Adipocyte (in vitro differentiated cells): Measurements from ENCODE around the gene PKDREJ.
A peak's percentile ranks its signal among the peaks of the same experiment; 100 is the strongest.

Experiments
- DNase-seq: peaks from one replicate; pipeline ENCODE4 v3.0.0-alpha.2; 2015; ENCODE audit warnings: low read depth
- H3K27me3 ChIP-seq: replicated peaks from 2 replicates; pipeline ENCODE4 v1.7.0; 2013; ENCODE audit warnings: mild to moderate bottlenecking, low read length, moderate library complexity; ENCODE audit not compliant: control insufficient read depth, insufficient read depth
- H3K36me3 ChIP-seq: 2 replicates; pipeline ENCODE4 v1.7.0; 2013; ENCODE audit warnings: low read length, mild to moderate bottlenecking, moderate library complexity; ENCODE audit not compliant: control insufficient read depth, insufficient read depth, severe bottlenecking
- H3K4me1 ChIP-seq: 2 replicates; pipeline ENCODE4 v1.7.0; 2013; ENCODE audit warnings: mild to moderate bottlenecking, low read length, moderate library complexity; ENCODE audit not compliant: control insufficient read depth, insufficient read depth
- H3K4me3 ChIP-seq: 2 replicates; pipeline ENCODE4 v1.7.0; 2013; ENCODE audit warnings: mild to moderate bottlenecking, low read length, moderate library complexity
- H3K9ac ChIP-seq: 2 replicates; pipeline ENCODE4 v1.7.0; 2013; ENCODE audit warnings: mild to moderate bottlenecking, low read length, moderate library complexity
- H3K9me3 ChIP-seq: 2 replicates; pipeline ENCODE4 v1.7.0; 2013; ENCODE audit warnings: mild to moderate bottlenecking, low read length, moderate library complexity; ENCODE audit not compliant: control insufficient read depth

The PKDREJ gene

GRCh38 chr22:46226577-46226976, 36.6 kb downstream of the PKDREJ start:
- no peak for DNase-seq
- Histone ChIP-seq H3K9me3 (no peaks in the 10 kb centered on the region), H3K4me1 (peaks cover 10% of the 10 kb centered on the region), H3K9ac (no peak overlapping the region), H3K36me3 (peaks cover 35% of the 10 kb centered on the region), H3K27me3 (no peaks in the 10 kb centered on the region), H3K4me3 (no peak overlapping the region)

- Histone ChIP-seq H3K4me1 (peaks cover 10% of the 10 kb centered on the region), H3K36me3 (peaks cover 42% of the 10 kb centered on the region), H3K27me3 (no peaks in the 10 kb centered on the region), H3K9me3 (no peaks in the 10 kb centered on the region), H3K4me3 (no peak overlapping the region), H3K9ac (no peak overlapping the region)
- DNase-seq = no peak
Observed at GRCh38 chr22:46225631-46226030, 37.5 kb downstream of the PKDREJ start.

- Histone ChIP-seq H3K9me3 (no peaks in the 10 kb centered on the region), H3K4me3 (no peak overlapping the region), H3K36me3 (peaks cover 50% of the 10 kb centered on the region), H3K9ac (no peak overlapping the region), H3K4me1 (peaks cover 10% of the 10 kb centered on the region), H3K27me3 (no peaks in the 10 kb centered on the region)
- DNase-seq = no peak
Observed at GRCh38 chr22:46224898-46225290, 38.2 kb downstream of the PKDREJ start.

GRCh38 chr22:46224044-46224897, 38.9 kb downstream of the PKDREJ start:
- Histone ChIP-seq H3K9ac (no peak overlapping the region), H3K4me3 (no peak overlapping the region), H3K4me1 (peaks cover 4% of the 10 kb centered on the region), H3K9me3 (no peaks in the 10 kb centered on the region), H3K36me3 (peaks cover 56% of the 10 kb centered on the region), H3K27me3 (no peaks in the 10 kb centered on the region)
- no peak for DNase-seq

GRCh38 chr22:46220921-46221320, 42.2 kb downstream of the PKDREJ start:
- Histone ChIP-seq H3K36me3 (peaks cover 83% of the 10 kb centered on the region), H3K4me3 (no peak overlapping the region), H3K9ac (no peak overlapping the region), H3K9me3 (no peaks in the 10 kb centered on the region), H3K27me3 (no peaks in the 10 kb centered on the region), H3K4me1 (no peaks in the 10 kb centered on the region)
- no peak for DNase-seq

- no peaks in the 10 kb centered on the region for H3K9me3 ChIP-seq
- no peaks in the 10 kb centered on the region for H3K27me3 ChIP-seq
- no peak overlapping the region for H3K4me3 ChIP-seq
- DNase-seq = no peak
- no peak overlapping the region for H3K9ac ChIP-seq
- peaks cover 83% of the 10 kb centered on the region for H3K36me3 ChIP-seq
- H3K4me1 ChIP-seq = no peaks in the 10 kb centered on the region
Observed at GRCh38 chr22:46219636-46220035, 43.5 kb downstream of the PKDREJ start.

GRCh38 chr22:46214616-46215015, 48.5 kb downstream of the PKDREJ start:
- Histone ChIP-seq H3K4me3 (no peak overlapping the region), H3K9me3 (peaks cover 3% of the 10 kb centered on the region), H3K27me3 (no peaks in the 10 kb centered on the region), H3K4me1 (no peaks in the 10 kb centered on the region), H3K36me3 (peaks cover 77% of the 10 kb centered on the region), H3K9ac (no peak overlapping the region)
- no peak for DNase-seq

- no peak overlapping the region for H3K9ac ChIP-seq
- H3K4me1 ChIP-seq = no peaks in the 10 kb centered on the region
- DNase-seq = no peak
- no peak overlapping the region for H3K4me3 ChIP-seq
- H3K36me3 ChIP-seq = peaks cover 77% of the 10 kb centered on the region
- no peaks in the 10 kb centered on the region for H3K27me3 ChIP-seq
- H3K9me3 ChIP-seq = peaks cover 8% of the 10 kb centered on the region
Observed at GRCh38 chr22:46214149-46214548, 49.0 kb downstream of the PKDREJ start.

GRCh38 chr22:46213052-46213451, 50.1 kb downstream of the PKDREJ start:
- Histone ChIP-seq H3K9ac (no peak overlapping the region), H3K27me3 (no peaks in the 10 kb centered on the region), H3K4me1 (no peaks in the 10 kb centered on the region), H3K4me3 (no peak overlapping the region), H3K9me3 (peaks cover 14% of the 10 kb centered on the region), H3K36me3 (peaks cover 79% of the 10 kb centered on the region)
- no peak for DNase-seq

GRCh38 chr22:46212195-46212594, 50.9 kb downstream of the PKDREJ start:
- H3K4me1 ChIP-seq = no peaks in the 10 kb centered on the region
- H3K9ac ChIP-seq = no peak overlapping the region
- H3K9me3 ChIP-seq = peaks cover 14% of the 10 kb centered on the region
- no peak for DNase-seq
- peaks cover 78% of the 10 kb centered on the region for H3K36me3 ChIP-seq
- no peaks in the 10 kb centered on the region for H3K27me3 ChIP-seq
- H3K4me3 ChIP-seq = no peak overlapping the region

- DNase-seq = peak; percentile 1
- no peak overlapping the region for H3K9ac ChIP-seq
- no peak overlapping the region for H3K4me3 ChIP-seq
- H3K27me3 ChIP-seq = no peaks in the 10 kb centered on the region
- peaks cover 14% of the 10 kb centered on the region for H3K9me3 ChIP-seq
- H3K36me3 ChIP-seq = peaks cover 65% of the 10 kb centered on the region
- H3K4me1 ChIP-seq = no peaks in the 10 kb centered on the region
Observed at GRCh38 chr22:46209262-46209661, 53.9 kb downstream of the PKDREJ start.
